B cell (primary cell): ENCODE results near the gene KRTCAP2. TPM values are rescaled to one million over a fixed set of nuclear protein-coding genes. Genes with fewer than 3 reads are reported as not detected.

Source experiments
- ATAC-seq: fragments of 200-7000 bp; cut with Tn5 transposase; one replicate; pipeline ENCODE4 v1.10.0; 2021; ENCODE audit warnings: low read depth, mild to moderate bottlenecking, moderate number of reproducible peaks, moderate library complexity
- CTCF ChIA-PET: fragments of 350-600 bp; sonication (Branson Sonifier 250); formaldehyde crosslinking; loops from one replicate; lab custom pipeline; 2021; ENCODE audit warnings: antibody characterized with exemption, inconsistent platforms; lab: Charles Lee
- POLR2A ChIA-PET: fragments of 350-600 bp; sonication (Branson Sonifier 250); formaldehyde crosslinking; loops from one replicate; lab custom pipeline; 2021; ENCODE audit warnings: antibody characterized with exemption; lab: Charles Lee
- DNase-seq: peaks from one replicate; pipeline ENCODE4 v3.0.0; 2013
- H2AFZ ChIP-seq: 2 replicates; pipeline ENCODE4 v1.6.1; 2012; ENCODE audit warnings: mild to moderate bottlenecking, low read depth, low read length; ENCODE audit not compliant: insufficient read depth, poor library complexity, severe bottlenecking
- H3K27ac ChIP-seq, 2 donors: 1 replicate in 1 of 2; 2 replicates in 1 of 2; pipeline ENCODE4 v1.5.1; 2012 to 2013; ENCODE audit warnings: low read length in 2 of 2, mild to moderate bottlenecking in 2 of 2, moderate library complexity in 1 of 2
- H3K27me3 ChIP-seq, 4 experiments: fragments of 200-600 bp in 1 of 4; sonication (generic) in 1 of 4; replicated peaks in 1 of 4; 1 replicate in 2 of 4; 2 replicates in 2 of 4; pipeline versions ENCODE4 v1.6.1 to v1.7.0; 2013 to 2016; ENCODE audit warnings: low read length in 3 of 4, mild to moderate bottlenecking in 2 of 4, mixed read lengths in 1 of 4, moderate library complexity in 1 of 4; ENCODE audit not compliant: insufficient read depth in 4 of 4, control insufficient read depth in 3 of 4; ENCODE audit errors: control extremely low read depth in 1 of 4
- H3K36me3 ChIP-seq, 2 experiments: replicated peaks in 1 of 2; 1 replicate in 1 of 2; 2 replicates in 1 of 2; pipeline versions ENCODE4 v1.6.1 to v1.7.1; 2013; ENCODE audit warnings: low read length in 1 of 2; ENCODE audit not compliant: insufficient read depth in 2 of 2, control insufficient read depth in 1 of 2; ENCODE audit errors: control extremely low read depth in 1 of 2, extremely low read depth in 1 of 2
- H3K4me1 ChIP-seq, 2 donors: fragments of 200-600 bp in 1 of 2; sonication (generic) in 1 of 2; 1 replicate in 1 of 2; 2 replicates in 1 of 2; pipeline versions ENCODE4 v1.5.1 to v1.6.1; 2013 to 2017; ENCODE audit warnings: low read length in 2 of 2; ENCODE audit not compliant: control insufficient read depth in 2 of 2, insufficient read depth in 2 of 2
- H3K4me2 ChIP-seq: replicated peaks from 2 replicates; pipeline ENCODE3; 2012; ENCODE audit warnings: mild to moderate bottlenecking, low read depth, low read length; ENCODE audit not compliant: poor library complexity, severe bottlenecking
- H3K4me3 ChIP-seq, 5 experiments: fragments of 200-600 bp in 1 of 5; sonication (generic) in 1 of 5; 1 replicate in 3 of 5; 2 replicates in 2 of 5; pipeline versions ENCODE4 v1.5.1 to v1.7.0; 2011 to 2016; ENCODE audit warnings: low read length in 4 of 5, mild to moderate bottlenecking in 4 of 5, low read depth in 2 of 5, control low read depth in 1 of 5, moderate library complexity in 1 of 5; ENCODE audit not compliant: insufficient read depth in 1 of 5; ENCODE audit errors: control extremely low read depth in 1 of 5, extremely low read depth in 1 of 5
- H3K79me2 ChIP-seq: fragments of 200-600 bp; sonication (generic); one replicate; pipeline ENCODE4 v1.6.0; 2016; ENCODE audit warnings: low read length; ENCODE audit not compliant: control insufficient read depth, insufficient read depth
- H3K9ac ChIP-seq: fragments of 200-600 bp; sonication (generic); 2 replicates; pipeline ENCODE4 v1.6.1; 2017; ENCODE audit warnings: mild to moderate bottlenecking, low read length, moderate library complexity
- H3K9me3 ChIP-seq, 3 donors: one replicate each; pipeline versions ENCODE4 v1.6.1 to v1.7.1; 2013; ENCODE audit warnings: low read length in 2 of 3; ENCODE audit not compliant: control insufficient read depth in 2 of 3, insufficient read depth in 1 of 3; ENCODE audit errors: control extremely low read depth in 1 of 3
- H4K20me1 ChIP-seq: 2 replicates; pipeline ENCODE4 v1.6.0; 2012; ENCODE audit warnings: mild to moderate bottlenecking, low read length; ENCODE audit not compliant: insufficient read depth, control insufficient read depth, poor library complexity, severe bottlenecking
- H3K27ac Mint-ChIP-seq: one replicate; pipeline ENCODE4 v1.8.0; 2021; ENCODE audit warnings: mixed read lengths
- H3K27me3 Mint-ChIP-seq: one replicate; pipeline ENCODE4 v1.8.0; 2021; ENCODE audit warnings: mixed read lengths
- H3K4me1 Mint-ChIP-seq: one replicate; pipeline ENCODE4 v1.8.0; 2021; ENCODE audit warnings: mixed read lengths
- H3K4me3 Mint-ChIP-seq: one replicate; pipeline ENCODE4 v1.8.0; 2021; ENCODE audit warnings: mixed read lengths
- H3K9me3 Mint-ChIP-seq: one replicate; pipeline ENCODE4 v1.8.0; 2022; ENCODE audit warnings: mixed read lengths; ENCODE audit not compliant: insufficient read depth
- CTCF ChIP-seq: fragments of 200-600 bp; IDR thresholded peaks from one replicate; pipeline ENCODE4 v1.8.0; 2022; ENCODE audit warnings: antibody characterized with exemption, mild to moderate bottlenecking
- EZH2 ChIP-seq: IDR thresholded peaks from 2 replicates; pipeline ENCODE4 v1.6.1; 2012; ENCODE audit warnings: borderline replicate concordance, low read depth, mild to moderate bottlenecking, moderate library complexity, low read length; ENCODE audit not compliant: insufficient read depth, poor library complexity, severe bottlenecking
- WGBS: methylation state at CpG from one replicate; pipeline ENCODE4 v1.1.5; 2013; ENCODE audit warnings: missing lambda C conversion rate; ENCODE audit not compliant: insufficient coverage; 5-methylcytosine and 5-hydroxymethylcytosine counted together
- intact Hi-C: fragments of 100-400 bp; cut with micrococcal nuclease; formaldehyde crosslinking; loops from one replicate; pipeline ENCODE4 v1.10.0; 2022
- polyA plus RNA-seq: library from polyadenylated mRNA; depleted of rRNA; stranded (reverse); fragments of >200 nt; gene quantifications from 2 replicates; pipeline ENCODE4 v1.2.3, GENCODE V29; 2012
- total RNA-seq, 2 donors: library from RNA; stranded (reverse); fragments of 120-200 nt in 1 of 2; gene quantifications; 1 replicate in 1 of 2; 2 replicates in 1 of 2; pipeline versions ENCODE4 v1.2.3 to v1.2.4, GENCODE V29; 2013 to 2022

Gene KRTCAP2
- total and polyA plus RNA-seq, 2 donors (not counting 1 experiment from before 2014, with no cell fraction given), result 151 to 259 TPM

- Mint-ChIP-seq H3K9me3 (no peaks in the 10 kb centered on the region), H3K4me3 (peak overlapping the region; percentile 91), H3K27ac (no peak overlapping the region), H3K4me1 (peaks cover 34% of the 10 kb centered on the region), H3K27me3 (no peaks in the 10 kb centered on the region)
- no peak for ATAC-seq
- peak overlapping the region in 4 of 5 experiments; percentile 46 to 74 (median 52) for H3K4me3 ChIP-seq
- H3K9me3 ChIP-seq, result peaks cover 0 to 5% (median 0%) of the 10 kb centered on the region in 3 donors
- POLR2A ChIA-PET, result interaction anchor here (0.5 to 2.3 kb wide), 8 partner anchors 7 to 57 kb away, joined by 5 to 15 read pairs (median 8); partner anchors contain the start of genes KRTCAP2 and SLC50A1
- H3K9ac ChIP-seq, result peak overlapping the region; percentile 67
- H4K20me1 ChIP-seq, result no peaks in the 10 kb centered on the region
- peaks cover 0 to 19% (median 1%) of the 10 kb centered on the region in 4 experiments for H3K27me3 ChIP-seq
- DNase-seq, result no peak
- H3K4me2 ChIP-seq, result peak overlapping the region; percentile 98
- no peak for TF ChIP-seq EZH2
- TF ChIP-seq CTCF, result no peak
- WGBS, result 50% methylated on average over 2 of the region's 20 CpGs
- peak overlapping the region; percentile 83 for H2AFZ ChIP-seq
- H3K36me3 ChIP-seq, result no peaks in the 10 kb centered on the region
- H3K79me2 ChIP-seq, result no peaks in the 10 kb centered on the region
- CTCF ChIA-PET, result interaction anchor here (0.6 to 7.7 kb wide), 20 partner anchors 8 to 370 kb away, joined by 3 to 196 read pairs (median 6); partner anchors contain the start of genes ASH1L, EFNA4, KRTCAP2 and MTX1
- peaks cover 15 to 23% of the 10 kb centered on the region in 2 donors for H3K4me1 ChIP-seq
- intact Hi-C loops, result loop anchor here (2.0 to 5.0 kb wide), 3 partner anchors 16 to 35 kb away; partner anchors contain the start of gene MTX1
- no peak overlapping the region for H3K27ac ChIP-seq
These were observed 19.5 kb upstream of the KRTCAP2 start for GRCh38 chr1:155192346-155193274.
